H1 (cell line): ENCODE results near the gene INHA. TPM values are rescaled to one million over a fixed set of nuclear protein-coding genes. Genes with fewer than 3 reads are reported as not detected.

Experiments used
- EGR1 ChIP-seq: IDR thresholded peaks from 2 replicates; pipeline ENCODE4 v1.6.1; 2011; ENCODE audit warnings: low read depth, low read length, borderline replicate concordance
- NANOG ChIP-seq: IDR thresholded peaks from 2 replicates; pipeline ENCODE4 v1.6.1; 2011; ENCODE audit warnings: low read length, low read depth, mild to moderate bottlenecking, inconsistent platforms; ENCODE audit not compliant: insufficient read depth, poor library complexity, severe bottlenecking
- RFX5 ChIP-seq: IDR thresholded peaks from 2 replicates; pipeline ENCODE4 v1.6.1; 2011; ENCODE audit warnings: low read depth, low read length, improper control_type of control experiment, borderline replicate concordance
- polyA plus RNA-seq, 7 experiments: library from polyadenylated mRNA; depleted of rRNA in 3 of 7; stranded (reverse) in 5 of 7; unstranded in 2 of 7; fragments of >200 nt in 5 of 7; fragments of 200-250 nt in 2 of 7; gene quantifications; 1 replicate in 5 of 7; 2 replicates in 1 of 7; 4 replicates in 1 of 7; pipeline versions ENCODE4 v1.2.1 to v1.2.3, GENCODE V29; 2011 to 2013; ENCODE audit warnings: missing spikeins in 2 of 7, mixed read lengths in 2 of 7
- total RNA-seq: library from RNA; stranded (reverse); fragmentation: NEBNext Ultra II Directional; extraction: Animal tissue kit (Norgen Biotek cat#: 25700); gene quantifications from 2 replicates; pipeline ENCODE4 v1.2.1, GENCODE V29; 2021

The INHA gene
- total and polyA plus RNA-seq, 2 of the 8 experiments (the other 6 are each of a cell fraction or from before 2014, with no cell fraction given) = 0.65 to 2.7 TPM

- TF ChIP-seq NANOG (no peak), RFX5 (no peak), EGR1 (no peak)
Measured at GRCh38 chr2:219527472-219527871, 44.6 kb upstream of the INHA start (continued).
